NCI-H2081 treated with DMSO at 0.1 percent for 48 hours (cell line): ENCODE data around the gene MOCOS.

Experiments used
- DNase-seq: peaks from one replicate; lab custom pipeline; 2025; lab: John Stamatoyannopoulos, UW

The MOCOS gene

GRCh38 chr18:36273347-36273746 is 86.0 kb downstream of the MOCOS start:
- DNase-seq: no peak

DNA sequence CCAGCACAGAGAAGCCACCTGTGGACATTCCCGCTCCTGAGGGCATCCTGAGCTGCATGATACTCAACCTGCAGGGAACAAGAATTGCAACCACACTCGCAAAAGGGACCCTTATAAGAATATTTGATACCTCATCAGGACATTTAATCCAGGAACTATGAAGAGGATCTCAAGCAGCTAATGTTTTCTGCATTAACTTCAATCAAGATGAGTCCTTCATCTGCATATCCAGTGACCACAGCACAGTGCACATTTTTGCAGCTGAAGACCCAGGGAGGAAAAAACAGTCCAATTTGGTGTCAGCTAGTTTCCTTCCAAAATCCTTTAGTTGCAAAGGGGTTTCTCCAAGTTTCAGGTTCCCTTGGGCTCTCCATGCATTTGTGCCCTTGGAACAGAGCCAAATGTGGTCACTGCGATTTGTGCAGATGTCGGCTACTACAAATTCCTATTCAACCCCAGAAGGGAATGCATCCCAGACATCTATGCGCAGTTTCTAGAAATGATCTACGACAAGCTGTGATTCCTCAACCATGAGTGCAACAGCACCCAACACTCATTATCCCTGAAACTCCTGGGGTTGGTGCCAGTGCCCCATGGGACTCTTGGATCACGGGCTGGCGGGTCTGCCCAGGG is 86.9 kb downstream of the MOCOS start:
- DNase-seq: no peak

DNA sequence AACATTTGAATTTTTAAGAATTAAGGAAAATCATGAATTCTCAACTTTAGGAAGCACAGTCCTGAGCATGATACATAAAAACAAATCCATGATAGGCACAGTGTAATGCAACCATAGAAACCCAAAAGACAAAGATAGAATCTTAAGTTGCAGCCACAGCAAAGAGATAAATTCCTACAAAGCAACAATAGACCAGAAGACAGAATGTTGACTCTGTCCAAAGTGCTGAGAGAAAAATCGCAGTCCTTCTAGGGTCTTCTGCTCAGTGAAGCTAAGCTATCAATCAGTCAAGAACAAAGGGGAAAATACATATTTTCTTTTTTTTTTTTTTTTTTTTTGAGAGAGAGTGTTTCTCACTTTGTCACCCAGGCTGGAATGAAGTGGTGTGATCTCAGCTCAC is 88.3 kb downstream of the MOCOS start:
- no peak for DNase-seq

- DNase-seq: no peak
Measured at GRCh38 chr18:36279001-36279400, 91.7 kb downstream of the MOCOS start.

- DNase-seq: no peak
Measured at GRCh38 chr18:36281936-36282335, 94.6 kb downstream of the MOCOS start.

- DNase-seq: no peak
Measured at GRCh38 chr18:36283448-36283847, 96.2 kb downstream of the MOCOS start.

DNA sequence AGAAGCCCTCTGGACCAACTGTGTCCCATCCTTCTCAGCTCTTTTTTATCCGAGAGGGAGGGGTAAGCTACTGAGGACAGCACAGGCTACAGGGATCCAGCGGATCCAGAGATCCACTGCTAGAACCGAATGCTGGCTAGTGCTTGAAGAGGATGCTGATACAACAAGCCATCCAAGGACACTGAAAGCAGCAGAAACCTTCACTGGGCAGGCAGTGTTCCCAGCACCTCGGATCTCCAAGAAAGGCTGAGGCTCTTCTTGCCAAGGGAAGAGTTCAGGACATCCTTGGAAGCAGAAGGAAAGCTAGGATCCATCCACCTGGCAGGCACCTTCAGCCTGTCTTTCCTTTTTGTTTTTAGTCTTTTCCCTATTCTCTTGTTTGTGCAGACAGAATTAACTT is 97.0 kb downstream of the MOCOS start:
- DNase-seq: no peak

DNA sequence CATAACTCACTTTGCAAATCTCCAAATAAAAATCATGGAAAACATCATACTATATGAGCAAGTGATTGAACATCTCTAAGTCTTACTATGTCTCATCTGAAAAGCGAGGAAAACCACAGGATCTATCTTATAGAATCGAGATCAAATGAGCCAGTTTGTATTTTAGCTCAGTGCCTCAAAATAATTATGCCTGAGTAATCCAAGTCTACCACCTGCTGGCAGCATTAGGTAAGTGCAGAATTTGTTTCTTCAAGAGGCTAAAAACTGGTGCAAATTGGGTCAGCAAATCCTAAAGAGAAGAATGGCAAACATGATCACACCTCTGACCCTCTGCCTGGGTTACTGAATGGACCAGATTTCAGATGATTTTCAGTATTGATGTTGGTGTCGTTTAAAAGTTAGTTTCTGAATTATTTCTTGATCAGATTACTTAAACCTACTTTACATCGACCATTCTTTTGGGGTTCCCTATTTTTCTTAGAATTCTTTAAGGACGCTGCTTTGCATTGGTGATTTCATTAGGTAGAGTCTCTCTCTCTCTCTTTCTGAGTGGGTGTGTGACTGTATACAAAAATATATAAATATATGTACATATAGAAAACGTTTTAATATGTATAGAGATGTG is 97.5 kb downstream of the MOCOS start:
- peak; percentile 42 for DNase-seq

GRCh38 chr18:36287653-36288052 is 100.4 kb downstream of the MOCOS start:
- DNase-seq: no peak

DNA sequence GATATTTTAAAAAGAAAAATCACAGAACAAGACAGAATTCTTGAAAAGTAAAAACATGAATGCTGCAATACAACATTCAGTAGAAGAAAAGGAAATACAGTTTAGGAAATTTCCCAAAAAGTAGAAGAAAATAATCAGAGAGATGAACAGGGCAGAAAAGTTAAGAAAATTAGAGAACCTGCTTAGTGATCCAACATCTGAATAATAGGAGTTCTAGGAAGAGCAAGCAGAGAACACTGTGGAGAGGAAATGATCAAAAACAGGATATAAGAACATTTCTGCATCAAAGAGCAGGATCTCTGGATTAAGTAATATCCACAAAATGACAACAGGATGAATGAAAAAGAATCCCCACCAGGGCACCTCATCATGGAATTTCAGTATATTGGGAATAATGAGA is 101.4 kb downstream of the MOCOS start:
- DNase-seq: no peak

DNA sequence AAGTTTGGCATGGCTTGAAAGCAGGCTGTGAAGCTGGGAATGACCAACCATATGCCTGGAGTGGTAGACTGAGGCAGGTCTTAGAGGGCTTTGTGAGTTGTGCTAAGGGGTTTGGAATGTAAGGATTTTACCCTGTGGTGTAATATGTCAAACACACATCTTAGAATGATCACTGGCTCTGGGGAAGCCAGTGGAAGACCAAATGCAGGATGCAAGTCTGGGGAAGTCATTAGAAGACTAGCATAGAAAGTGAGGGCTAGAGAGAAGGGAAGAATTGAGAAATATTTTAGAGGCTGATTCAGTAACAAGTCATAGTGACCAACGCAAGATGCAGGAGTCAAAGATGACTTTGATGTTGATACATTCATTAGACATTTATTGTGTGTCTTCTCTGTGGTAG is 106.7 kb downstream of the MOCOS start:
- DNase-seq: no peak

- DNase-seq: no peak
Measured at GRCh38 chr18:36295214-36295613, 107.9 kb downstream of the MOCOS start.

DNA sequence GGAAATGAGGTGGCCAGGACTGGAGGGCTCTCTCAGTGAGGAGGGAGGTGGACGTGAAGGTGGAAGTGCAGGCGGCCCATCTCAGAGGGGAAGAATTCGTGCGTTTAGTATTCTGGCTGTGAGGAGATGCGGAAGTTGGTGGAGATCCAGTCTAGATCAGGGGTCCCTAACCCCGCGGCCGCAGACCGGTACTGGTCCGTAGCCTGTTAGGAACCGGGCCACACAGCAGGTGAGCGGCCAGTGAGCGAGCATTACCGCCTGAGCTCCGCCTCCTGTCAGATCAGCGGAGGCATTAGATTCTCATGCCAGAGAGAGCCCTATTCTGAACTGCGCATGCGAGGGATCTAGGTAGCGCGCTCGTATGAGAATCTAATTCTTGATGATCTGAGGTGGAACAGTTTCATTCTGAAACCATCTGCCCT is 108.6 kb downstream of the MOCOS start:
- no peak for DNase-seq

- no peak for DNase-seq
Measured at GRCh38 chr18:36296650-36297416, 109.5 kb downstream of the MOCOS start.

DNA sequence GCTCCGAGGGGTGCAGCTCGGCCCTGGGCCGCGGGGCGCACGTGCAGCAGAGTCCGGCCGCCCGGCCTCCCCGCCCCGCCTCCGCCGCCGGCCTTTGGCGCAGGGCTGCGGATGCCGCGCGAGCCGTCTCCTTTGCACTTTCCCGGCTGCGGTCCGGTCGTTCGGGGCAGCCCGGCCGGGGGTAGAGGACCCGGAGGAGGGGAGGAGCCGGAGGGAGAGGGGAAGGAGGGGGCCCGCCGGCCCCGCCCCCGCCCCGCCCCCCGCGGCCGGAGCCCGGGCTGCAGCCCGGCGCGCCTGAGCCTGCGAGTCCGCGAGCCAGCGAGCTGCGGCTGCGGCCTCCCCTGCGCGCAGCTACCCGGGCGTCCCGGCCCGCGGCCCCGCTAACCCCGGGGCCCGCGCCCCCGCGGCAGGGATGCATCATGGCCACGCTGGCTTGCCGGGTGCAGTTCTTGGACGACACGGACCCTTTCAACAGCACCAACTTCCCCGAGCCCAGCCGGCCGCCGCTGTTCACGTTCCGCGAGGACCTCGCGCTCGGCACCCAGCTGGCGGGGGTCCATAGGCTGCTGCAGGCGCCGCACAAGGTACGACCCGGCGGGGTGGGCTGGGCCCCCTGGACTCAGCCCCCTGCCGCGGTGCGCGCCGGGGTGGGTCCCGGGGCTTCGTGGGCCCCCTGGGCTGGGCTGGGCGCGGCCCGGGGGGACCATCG is 110.3 kb downstream of the MOCOS start, which contains the start of gene FHOD3:
TSS of gene FHOD3 (plus strand) at position 297 of the 709 bp plus-strand sequence. CDS start at position 420, 123 bp downstream.
- no peak for DNase-seq

DNA sequence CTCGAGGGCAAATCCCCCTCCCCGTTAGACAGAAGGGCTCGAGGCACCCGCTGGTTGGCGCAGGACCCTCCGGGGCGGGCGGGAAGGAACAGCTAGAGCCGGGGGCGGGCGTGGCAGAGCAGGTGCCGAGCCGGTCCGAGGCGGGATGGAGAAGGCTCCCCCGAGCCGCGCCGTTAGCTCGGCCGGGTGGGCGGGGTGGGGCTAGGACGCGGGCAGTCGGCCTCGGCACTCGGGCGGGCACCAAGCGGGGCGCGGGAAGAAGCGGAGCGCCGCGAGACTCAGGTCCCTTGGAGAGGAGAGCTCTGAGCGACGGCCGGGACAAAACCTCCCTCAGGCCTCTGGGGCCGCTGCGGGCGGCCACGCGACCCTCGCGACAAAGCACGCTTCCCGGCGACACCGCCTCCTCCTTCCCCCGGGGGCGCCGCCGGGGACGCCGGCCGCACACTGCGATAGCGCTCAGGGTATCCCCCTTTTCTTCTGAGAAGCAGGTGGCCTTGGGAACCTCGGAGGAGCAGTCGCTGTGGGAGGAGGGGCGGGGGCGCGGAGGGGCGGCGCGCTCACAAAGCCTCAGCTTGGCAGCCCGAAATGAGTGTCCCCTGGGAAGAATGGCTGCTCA is 110.9 kb downstream of the MOCOS start:
- no peak for DNase-seq

GRCh38 chr18:36299015-36299414 is 111.7 kb downstream of the MOCOS start:
- DNase-seq: no peak

- DNase-seq: no peak
Measured at GRCh38 chr18:36300211-36300610, 112.9 kb downstream of the MOCOS start.

GRCh38 chr18:36301884-36302283 is 114.6 kb downstream of the MOCOS start:
- no peak for DNase-seq

- no peak for DNase-seq
Measured at GRCh38 chr18:36302676-36303075, 115.4 kb downstream of the MOCOS start.

DNA sequence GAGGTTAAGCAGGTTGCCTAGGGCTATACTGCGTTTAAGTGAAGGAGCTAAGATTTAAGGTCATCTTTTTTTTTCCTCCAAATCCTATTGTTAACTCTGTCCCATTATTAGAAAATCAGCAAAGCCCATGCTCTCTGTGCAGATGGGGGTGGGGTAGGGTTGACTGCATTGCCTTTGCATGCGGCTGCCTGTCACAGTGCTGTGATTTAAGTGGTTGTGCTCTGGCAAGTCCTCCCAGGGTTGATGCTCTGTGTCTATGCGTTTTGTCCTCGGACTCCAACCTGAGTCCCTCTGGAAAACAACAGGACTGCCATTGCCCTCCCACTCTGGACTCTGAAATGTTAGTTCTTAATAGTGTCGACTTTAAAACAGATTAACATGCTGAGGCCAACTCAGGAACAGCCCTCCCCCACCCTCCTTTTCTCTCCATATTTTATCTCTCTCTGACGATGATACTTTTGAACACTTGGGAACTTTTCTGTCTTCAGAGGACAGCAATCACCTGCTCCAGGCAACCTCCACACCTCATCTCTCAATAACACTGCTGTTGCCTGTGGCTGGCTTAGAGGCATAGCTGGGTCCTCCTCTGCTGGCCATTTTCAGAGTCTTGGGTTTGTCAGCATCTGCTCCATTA is 116.0 kb downstream of the MOCOS start:
- DNase-seq: no peak

GRCh38 chr18:36304723-36305122 is 117.4 kb downstream of the MOCOS start:
- DNase-seq: no peak
